CD4-positive, alpha-beta T cell (primary cell): ENCODE results near the gene CAMSAP2. TPM values are rescaled to one million over a fixed set of nuclear protein-coding genes. Genes with fewer than 3 reads are reported as not detected.

Source experiments
- ATAC-seq: fragments of 200-7000 bp; cut with Tn5 transposase; one replicate; pipeline ENCODE4 v1.10.0; 2022; ENCODE audit warnings: mild to moderate bottlenecking; ENCODE audit not compliant: poor library complexity
- CTCF ChIA-PET: fragments of 350-600 bp; sonication (Branson Sonifier 250); formaldehyde crosslinking; loops from one replicate; lab custom pipeline; 2021; ENCODE audit warnings: antibody characterized with exemption, inconsistent platforms; lab: Charles Lee
- POLR2A ChIA-PET: fragments of 350-600 bp; sonication (Branson Sonifier 250); formaldehyde crosslinking; loops from one replicate; lab custom pipeline; 2021; ENCODE audit warnings: antibody characterized with exemption, inconsistent platforms; lab: Charles Lee
- DNase-seq, 14 experiments: peaks; one replicate each; pipeline ENCODE4 v3.0.0-alpha.2; 2013 to 2020; ENCODE audit warnings: mixed read lengths in 2 of 14
- H3K27ac ChIP-seq, 2 donors: one replicate each; pipeline versions ENCODE4 v1.5.1 to v1.7.0; 2013; ENCODE audit warnings: low read length in 2 of 2, low read depth in 1 of 2, mild to moderate bottlenecking in 1 of 2
- H3K27me3 ChIP-seq, 2 experiments: 1 replicate in 1 of 2; 2 replicates in 1 of 2; pipeline versions ENCODE4 v1.6.1 to v1.7.0; 2013; ENCODE audit warnings: low read length in 2 of 2, control low read depth in 1 of 2, mild to moderate bottlenecking in 1 of 2, moderate library complexity in 1 of 2; ENCODE audit not compliant: insufficient read depth in 2 of 2, control insufficient read depth in 1 of 2
- H3K36me3 ChIP-seq: one replicate; pipeline ENCODE4 v1.6.1; 2013; ENCODE audit warnings: low read length, control low read depth; ENCODE audit not compliant: insufficient read depth
- H3K4me1 ChIP-seq: one replicate; pipeline ENCODE4 v1.6.1; 2013; ENCODE audit warnings: low read length, control low read depth; ENCODE audit not compliant: insufficient read depth
- H3K4me3 ChIP-seq: one replicate; pipeline ENCODE4 v1.5.1; 2013; ENCODE audit warnings: mild to moderate bottlenecking, low read length, moderate library complexity
- H3K9me3 ChIP-seq, 2 experiments: 1 replicate in 1 of 2; 2 replicates in 1 of 2; pipeline versions ENCODE4 v1.6.1 to v1.7.0; 2013; ENCODE audit warnings: low read length in 2 of 2, mild to moderate bottlenecking in 2 of 2, control low read depth in 1 of 2, moderate library complexity in 1 of 2; ENCODE audit not compliant: control insufficient read depth in 1 of 2, insufficient read depth in 1 of 2
- H3K27ac Mint-ChIP-seq: one replicate; pipeline ENCODE4 v1.8.0; 2020; ENCODE audit warnings: mixed read lengths
- H3K27me3 Mint-ChIP-seq: one replicate; pipeline ENCODE4 v1.8.0; 2021; ENCODE audit warnings: mixed read lengths
- H3K36me3 Mint-ChIP-seq: one replicate; pipeline ENCODE4 v1.8.0; 2021; ENCODE audit warnings: low read depth, mixed read lengths
- H3K4me1 Mint-ChIP-seq: one replicate; pipeline ENCODE4 v1.8.0; 2021; ENCODE audit warnings: low read depth, mixed read lengths
- H3K4me3 Mint-ChIP-seq: one replicate; pipeline ENCODE4 v1.8.0; 2020; ENCODE audit warnings: mild to moderate bottlenecking, mixed read lengths
- H3K9me3 Mint-ChIP-seq: one replicate; pipeline ENCODE4 v1.8.0; 2020; ENCODE audit warnings: mixed read lengths
- intact Hi-C, 2 experiments: fragments of 100-400 bp; cut with DNase I in 1 of 2; cut with micrococcal nuclease in 1 of 2; formaldehyde crosslinking; loops; one replicate each; pipeline versions ENCODE4 v1.15.1 to v1.9.0; 2023 to 2025; cut with DNase I, micrococcal nuclease
- total RNA-seq, 174 experiments: library from RNA in 2 of 174; stranded (reverse) in 2 of 174; gene quantifications; one replicate each; pipeline ENCODE4 v1.2.3 and lab custom pipeline; 2021 to 2026
- TF ChIP-seq, protein P1 (sequence below): fragments of 200-600 bp; IDR thresholded peaks from one replicate; pipeline ENCODE4 v1.8.0; 2022; ENCODE audit warnings: antibody characterized with exemption, mild to moderate bottlenecking

The CAMSAP2 gene
- total RNA-seq, 2 experiments from 2014 or later: 4.4 to 5.7 TPM

DNA sequence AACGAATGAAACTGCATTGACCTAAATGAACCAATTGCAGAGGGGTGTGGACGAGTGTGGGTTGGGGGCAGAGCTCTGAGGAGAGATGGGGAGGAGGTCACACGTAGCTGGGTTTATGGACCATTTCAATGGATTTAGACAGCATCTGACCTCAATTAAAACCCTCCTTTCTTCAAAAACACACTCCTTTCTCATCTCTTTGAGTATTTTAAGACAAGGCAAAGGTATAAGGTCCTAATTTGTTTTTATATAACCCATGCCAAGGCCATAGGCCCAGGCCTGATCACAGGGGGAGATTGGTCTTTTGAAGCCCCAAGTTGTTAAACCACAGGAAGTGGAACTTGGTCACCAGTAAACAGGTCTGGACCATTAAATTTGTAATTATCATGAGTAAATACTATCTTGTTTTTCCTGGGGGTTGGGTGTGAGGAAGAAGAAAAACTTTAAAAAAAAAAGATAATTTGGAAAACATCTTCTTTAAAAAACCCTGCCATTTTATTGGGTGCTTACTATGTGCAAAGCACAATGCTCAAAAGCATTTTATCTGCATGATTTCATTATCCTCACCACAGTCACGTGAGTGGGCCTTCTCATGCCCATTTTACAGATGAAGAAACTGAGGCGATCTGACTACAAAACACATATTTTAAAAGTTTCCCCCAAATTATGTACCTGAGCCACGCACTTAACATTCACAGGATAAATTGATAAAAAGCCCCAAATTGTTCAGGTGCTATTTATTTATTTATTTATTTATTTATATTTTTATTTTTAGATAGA lies 147.1 kb downstream of the CAMSAP2 start:
- H3K4me1 ChIP-seq: peaks cover 63% of the 10 kb centered on the region
- H3K4me3 ChIP-seq: no peak overlapping the region
- H3K27me3 ChIP-seq: peaks cover 0 to under 1% of the 10 kb centered on the region in 2 experiments
- no peaks in the 10 kb centered on the region for H3K36me3 ChIP-seq
- no peaks in the 10 kb centered on the region for H3K9me3 ChIP-seq
- Mint-ChIP-seq H3K27me3 (no peaks in the 10 kb centered on the region), H3K9me3 (no peaks in the 10 kb centered on the region), H3K27ac (peak overlapping the region; percentile 62), H3K36me3 (no peaks in the 10 kb centered on the region), H3K4me3 (peak overlapping the region; percentile 25), H3K4me1 (peaks cover 45% of the 10 kb centered on the region)
- POLR2A ChIA-PET: no interaction called here
- peak overlapping the region in 1 of 2 donors; percentile 4 for H3K27ac ChIP-seq
- no peak for ATAC-seq
- CTCF ChIA-PET: no interaction called here
- TF ChIP-seq, protein P1, sequence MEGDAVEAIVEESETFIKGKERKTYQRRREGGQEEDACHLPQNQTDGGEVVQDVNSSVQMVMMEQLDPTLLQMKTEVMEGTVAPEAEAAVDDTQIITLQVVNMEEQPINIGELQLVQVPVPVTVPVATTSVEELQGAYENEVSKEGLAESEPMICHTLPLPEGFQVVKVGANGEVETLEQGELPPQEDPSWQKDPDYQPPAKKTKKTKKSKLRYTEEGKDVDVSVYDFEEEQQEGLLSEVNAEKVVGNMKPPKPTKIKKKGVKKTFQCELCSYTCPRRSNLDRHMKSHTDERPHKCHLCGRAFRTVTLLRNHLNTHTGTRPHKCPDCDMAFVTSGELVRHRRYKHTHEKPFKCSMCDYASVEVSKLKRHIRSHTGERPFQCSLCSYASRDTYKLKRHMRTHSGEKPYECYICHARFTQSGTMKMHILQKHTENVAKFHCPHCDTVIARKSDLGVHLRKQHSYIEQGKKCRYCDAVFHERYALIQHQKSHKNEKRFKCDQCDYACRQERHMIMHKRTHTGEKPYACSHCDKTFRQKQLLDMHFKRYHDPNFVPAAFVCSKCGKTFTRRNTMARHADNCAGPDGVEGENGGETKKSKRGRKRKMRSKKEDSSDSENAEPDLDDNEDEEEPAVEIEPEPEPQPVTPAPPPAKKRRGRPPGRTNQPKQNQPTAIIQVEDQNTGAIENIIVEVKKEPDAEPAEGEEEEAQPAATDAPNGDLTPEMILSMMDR: no peak
- intact Hi-C loops: no loop called here
- no peak for DNase-seq

DNA sequence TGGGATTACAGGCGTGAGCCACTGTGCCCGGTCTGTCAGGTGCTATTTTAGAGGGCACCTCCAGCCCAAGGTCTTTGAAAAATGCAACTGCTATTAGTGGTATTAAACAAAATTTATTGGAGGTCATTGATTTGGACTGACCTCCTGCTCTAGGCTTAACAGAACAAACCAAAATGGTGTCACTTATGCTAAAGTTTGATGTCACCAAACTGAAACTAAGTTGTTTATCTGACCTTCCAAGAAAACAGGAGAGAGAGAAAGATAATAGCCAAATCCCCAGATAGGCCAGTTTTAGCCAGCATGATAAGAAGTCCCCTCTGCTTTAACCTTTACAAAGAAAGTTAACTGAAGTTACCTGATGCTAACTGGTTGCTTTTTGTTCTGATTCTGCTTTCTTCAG lies 147.9 kb downstream of the CAMSAP2 start:
- Histone ChIP-seq H3K36me3 (no peaks in the 10 kb centered on the region), H3K4me3 (peak overlapping the region; percentile 52), H3K9me3 (no peaks in the 10 kb centered on the region), H3K27ac (peak overlapping the region in 1 of 2 donors; percentile 20), H3K27me3 (peaks cover 4 to 6% of the 10 kb centered on the region in 2 experiments), H3K4me1 (peaks cover 66% of the 10 kb centered on the region)
- POLR2A ChIA-PET: no interaction called here
- Mint-ChIP-seq H3K27me3 (peaks cover 3% of the 10 kb centered on the region), H3K4me3 (no peak overlapping the region), H3K27ac (peak overlapping the region; percentile 72), H3K4me1 (peaks cover 50% of the 10 kb centered on the region), H3K9me3 (no peaks in the 10 kb centered on the region), H3K36me3 (no peaks in the 10 kb centered on the region)
- CTCF ChIA-PET: no interaction called here
- ATAC-seq (no peak), DNase-seq (no peak)
- TF ChIP-seq, protein P1: no peak
- intact Hi-C loops: no loop called here

DNA sequence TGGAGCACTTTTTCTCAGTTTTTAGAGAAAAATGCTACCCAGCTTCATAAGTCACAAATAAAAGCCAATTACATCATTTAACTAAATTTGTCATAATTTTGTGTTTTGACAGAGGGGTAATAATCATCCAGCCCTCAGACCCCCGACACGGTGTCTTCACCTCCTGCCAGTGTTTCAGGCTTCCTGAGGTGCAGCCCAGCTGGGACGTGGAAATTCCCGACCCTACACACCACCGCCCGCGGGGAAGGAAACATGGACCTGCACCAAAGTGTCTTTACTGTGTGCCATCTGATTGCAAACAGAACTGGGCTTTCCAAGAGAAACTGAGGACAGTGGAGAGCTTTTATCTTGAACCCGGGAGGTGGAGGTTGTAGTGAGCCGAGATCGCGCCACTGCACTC lies 148.3 kb downstream of the CAMSAP2 start:
- H3K4me1 Mint-ChIP-seq: peaks cover 54% of the 10 kb centered on the region
- Histone ChIP-seq H3K9me3 (no peaks in the 10 kb centered on the region), H3K4me3 (peak overlapping the region; percentile 52), H3K36me3 (no peaks in the 10 kb centered on the region), H3K27me3 (peaks cover 4 to 10% of the 10 kb centered on the region in 2 experiments), H3K4me1 (peaks cover 69% of the 10 kb centered on the region), H3K27ac (peak overlapping the region; percentile 11 to 20)
- no peaks in the 10 kb centered on the region for H3K36me3 Mint-ChIP-seq
- H3K4me3 Mint-ChIP-seq: peak overlapping the region; percentile 60
- ChIA-PET POLR2A (interaction anchor here (1.4 kb wide), 1 partner anchor 14 kb away, joined by 4 read pairs; the partner anchor contains the start of gene GPR25), CTCF (no interaction called here)
- no peaks in the 10 kb centered on the region for H3K9me3 Mint-ChIP-seq
- peaks cover 7% of the 10 kb centered on the region for H3K27me3 Mint-ChIP-seq
- ATAC-seq: no peak
- intact Hi-C loops: no loop called here
- no peak for DNase-seq
- TF ChIP-seq, protein P1: no peak
- peak overlapping the region; percentile 72 for H3K27ac Mint-ChIP-seq
